ENCODE data around the gene SIAE.

SIAE gene

GRCh38 chr11:124586238-124586860, 87.2 kb downstream of the SIAE start:
- peak; percentile 86 for ATAC-seq
- TF ChIP-seq ZFP3 (CRISPR knock-in tag; IDR thresholded peaks at IDR 0.05) (no peak), ARNTL (CRISPR knock-in tag; IDR thresholded peaks at IDR 0.05; ENCODE audit: borderline replicate concordance, low read depth) (no peak), RARB (CRISPR knock-in tag; IDR thresholded peaks at IDR 0.05) (no peak), SNAI2 (CRISPR knock-in tag; IDR thresholded peaks at IDR 0.05) (no peak), ZNF8 (CRISPR knock-in tag; IDR thresholded peaks at IDR 0.05) (no peak), TOX (CRISPR knock-in tag; IDR thresholded peaks at IDR 0.05; ENCODE audit: borderline replicate concordance) (no peak), TSHZ2 (CRISPR knock-in tag; IDR thresholded peaks at IDR 0.05) (no peak), ISL1 (CRISPR knock-in tag; IDR thresholded peaks at IDR 0.05) (no peak), OSR1 (CRISPR knock-in tag; IDR thresholded peaks at IDR 0.05) (no peak), CSDC2 (CRISPR knock-in tag; IDR thresholded peaks at IDR 0.05) (no peak), TCF4 (CRISPR knock-in tag; IDR thresholded peaks at IDR 0.05; ENCODE audit: borderline replicate concordance) (no peak), CREB5 (CRISPR knock-in tag; IDR thresholded peaks at IDR 0.05; ENCODE audit: low read depth) (no peak), ZNF565 (CRISPR knock-in tag; conservative IDR thresholded peaks at IDR 0.05; ENCODE audit: low read depth) (no peak), ZFP30 (CRISPR knock-in tag; IDR thresholded peaks at IDR 0.05) (no peak), PPARA (CRISPR knock-in tag; IDR thresholded peaks at IDR 0.05; ENCODE audit: borderline replicate concordance) (no peak), GLIS3 (CRISPR knock-in tag; IDR thresholded peaks at IDR 0.05) (no peak), CSRNP3 (CRISPR knock-in tag; IDR thresholded peaks at IDR 0.05) (no peak), POU6F1 (CRISPR knock-in tag; IDR thresholded peaks at IDR 0.05; ENCODE audit: borderline replicate concordance, low read depth) (no peak), ZNF70 (CRISPR knock-in tag; IDR thresholded peaks at IDR 0.05) (no peak)

GRCh38 chr11:124584681-124585372, 88.7 kb downstream of the SIAE start:
- TF ChIP-seq CSDC2 (CRISPR knock-in tag; IDR thresholded peaks at IDR 0.05) (no peak), POU6F1 (CRISPR knock-in tag; IDR thresholded peaks at IDR 0.05; ENCODE audit: borderline replicate concordance, low read depth) (no peak), ZFP3 (CRISPR knock-in tag; IDR thresholded peaks at IDR 0.05) (no peak), TCF4 (CRISPR knock-in tag; IDR thresholded peaks at IDR 0.05; ENCODE audit: borderline replicate concordance) (no peak), RARB (CRISPR knock-in tag; IDR thresholded peaks at IDR 0.05) (no peak)
- ATAC-seq = no peak

- no peak for ATAC-seq
- no peak for TF ChIP-seq ISL1 (CRISPR knock-in tag; IDR thresholded peaks at IDR 0.05)
Measured at GRCh38 chr11:124583781-124584180, 89.8 kb downstream of the SIAE start.

Data from SK-N-SH treated with all-trans-retinoic acid at 6 μM for 48 hours (cell line).